K562 (cell line): ENCODE results near the gene NPFF. TPM values are rescaled to one million over a fixed set of nuclear protein-coding genes. Genes with fewer than 3 reads are reported as not detected.

Experiments
- ATAC-seq: fragments of 200-7000 bp; cut with Tn5 transposase; 3 replicates; pipeline ENCODE4 v1.9.1; 2020; ENCODE audit warnings: moderate library complexity
- BruUV-seq: library from RNA; stranded (reverse); fragments of 400-500 nt; replicated peaks from 2 replicates; lab custom pipeline; 2021; lab: Mats Ljungman, UMichigan
- CTCF ChIA-PET: fragments of 300-600 bp; formaldehyde crosslinking; extraction: SDS; loops from one replicate; lab custom pipeline; 2021; ENCODE audit warnings: low intra/inter-chr PET ratio; lab: Yijun Ruan, JAX
- POLR2A ChIA-PET: fragments of 300-600, 350-650 bp; sonication (Branson Sonifier 250); formaldehyde crosslinking; extraction: SDS; loops from one replicate; lab custom pipeline; 2021; ENCODE audit warnings: antibody characterized with exemption, inconsistent platforms; lab: Yijun Ruan, JAX
- DNase-seq, 4 experiments: peaks; one replicate each; pipeline versions ENCODE4 v3.0.0 to v3.0.0-alpha.2; 2011 to 2018; ENCODE audit warnings: low spot score in 3 of 4, mixed read lengths in 3 of 4; ENCODE audit errors: extremely low read depth in 1 of 4
- FAIRE-seq: peaks from 2 replicates; lab custom pipeline; 2011; peaks lifted over from hg19 to GRCh38; lab: Jason Lieb, UNC
- H2AFZ ChIP-seq: 2 replicates; pipeline ENCODE4 v1.6.0; 2011; ENCODE audit warnings: low read depth, low read length, control low read depth, inconsistent platforms
- H3K27ac ChIP-seq: fragments of 200-600 bp; 3 replicates; pipeline ENCODE4 v1.8.0; 2011; ENCODE audit warnings: low read depth, mild to moderate bottlenecking, control low read depth, inconsistent platforms, low read length, moderate library complexity, mixed read lengths; ENCODE audit errors: extremely low read depth
- H3K27me3 ChIP-seq, 2 experiments: fragments of 300-600 bp in 1 of 2; 2 replicates in 1 of 2; 3 replicates in 1 of 2; pipeline versions ENCODE4 v1.6.0 to v1.8.0; 2011; ENCODE audit warnings: inconsistent platforms in 2 of 2, low read length in 2 of 2, mild to moderate bottlenecking in 1 of 2, mixed read lengths in 1 of 2, moderate library complexity in 1 of 2; ENCODE audit not compliant: control insufficient read depth in 2 of 2, insufficient read depth in 2 of 2
- H3K36me3 ChIP-seq: fragments of 300-600 bp; 3 replicates; pipeline ENCODE4 v1.8.0; 2011; ENCODE audit warnings: mild to moderate bottlenecking, low read length, inconsistent platforms; ENCODE audit not compliant: control insufficient read depth, insufficient read depth
- H3K4me1 ChIP-seq, 2 experiments: fragments of 200-600 bp in 1 of 2; replicated peaks in 1 of 2; 2 replicates in 1 of 2; 3 replicates in 1 of 2; pipeline versions ENCODE4 v1.5.1 to v1.8.0; 2011; ENCODE audit warnings: inconsistent platforms in 2 of 2, low read length in 2 of 2, mild to moderate bottlenecking in 1 of 2, mixed read lengths in 1 of 2, moderate library complexity in 1 of 2; ENCODE audit not compliant: control insufficient read depth in 2 of 2, insufficient read depth in 2 of 2
- H3K4me2 ChIP-seq: 2 replicates; pipeline ENCODE4 v1.6.1; 2011; ENCODE audit warnings: low read length, control low read depth, inconsistent platforms, mixed read lengths; ENCODE audit not compliant: insufficient read depth
- H3K4me3 ChIP-seq: fragments of 200-600 bp; sonication (generic), shearing (Covaris generic); 2 replicates; pipeline ENCODE4 v1.5.1; 2016; ENCODE audit warnings: control low read depth, inconsistent platforms
- H3K79me2 ChIP-seq: fragments of 200-600 bp; 3 replicates; pipeline ENCODE4 v1.8.0; 2011; ENCODE audit warnings: low read length, inconsistent platforms; ENCODE audit not compliant: control insufficient read depth, insufficient read depth
- H3K9ac ChIP-seq, 2 experiments: 2 replicates each; pipeline versions ENCODE4 v1.6.0 to v1.6.1; 2011; ENCODE audit warnings: low read depth in 2 of 2, low read length in 2 of 2, control low read depth in 1 of 2, inconsistent platforms in 1 of 2, mild to moderate bottlenecking in 1 of 2, mixed read lengths in 1 of 2; ENCODE audit not compliant: insufficient read depth in 1 of 2
- H3K9me1 ChIP-seq: one replicate; pipeline ENCODE4 v1.6.0; 2011; ENCODE audit warnings: inconsistent platforms, mild to moderate bottlenecking, low read length, moderate library complexity; ENCODE audit not compliant: control insufficient read depth, insufficient read depth
- H3K9me3 ChIP-seq: replicated peaks from 2 replicates; pipeline ENCODE4 v1.5.1; 2011; ENCODE audit warnings: low read depth, low read length, inconsistent platforms; ENCODE audit not compliant: control insufficient read depth, insufficient read depth
- H4K20me1 ChIP-seq: replicated peaks from 2 replicates; pipeline ENCODE4 v1.6.1; 2011; ENCODE audit warnings: low read length, inconsistent platforms, mixed read lengths; ENCODE audit not compliant: control insufficient read depth, insufficient read depth
- C11orf30 ChIP-seq: fragments of 450-650 bp; IDR thresholded peaks from 2 replicates; pipeline ENCODE4 v1.6.1; 2016; ENCODE audit warnings: low read depth, mild to moderate bottlenecking
- EHMT2 ChIP-seq: fragments of 450-650 bp; IDR thresholded peaks from 2 replicates; pipeline ENCODE4 v1.6.1; 2018; ENCODE audit warnings: antibody characterized with exemption
- FOXK1 ChIP-seq: sonication (generic); formaldehyde crosslinking; IDR thresholded peaks from 2 replicates; pipeline ENCODE4 v1.8.0; 2022; ENCODE audit warnings: missing genetic modification reagents, mild to moderate bottlenecking, borderline replicate concordance
- GTF2E2 ChIP-seq: fragments of 200-800 bp; sonication (Bioruptor generic); IDR thresholded peaks from 2 replicates; pipeline ENCODE4 v1.6.1; 2016; ENCODE audit warnings: missing genetic modification characterization, missing compliant biosample characterization
- HCFC1 ChIP-seq: IDR thresholded peaks from 2 replicates; pipeline ENCODE4 v1.6.1; 2012; ENCODE audit warnings: low read depth, low read length, improper control_type of control experiment
- HMG20A ChIP-seq: fragments of 450-650 bp; formaldehyde crosslinking; conservative IDR thresholded peaks from 2 replicates; pipeline ENCODE4 v1.4.0; 2020; ENCODE audit warnings: mild to moderate bottlenecking, mixed read lengths
- JUN ChIP-seq, 2 experiments: sonication (generic) in 1 of 2; formaldehyde crosslinking in 1 of 2; IDR thresholded peaks; 2 replicates each; pipeline versions ENCODE4 v1.6.1 to v1.8.0; 2012 to 2022; ENCODE audit warnings: borderline replicate concordance in 2 of 2, mild to moderate bottlenecking in 2 of 2, improper control_type of control experiment in 1 of 2, low read depth in 1 of 2, low read length in 1 of 2, missing genetic modification reagents in 1 of 2
- MAFF ChIP-seq: IDR thresholded peaks from 2 replicates; pipeline ENCODE4 v1.6.1; 2012; ENCODE audit warnings: low read length, improper control_type of control experiment
- MAFG ChIP-seq: fragments of 450-650 bp; conservative IDR thresholded peaks from 2 replicates; pipeline ENCODE4 v1.6.1; 2016; ENCODE audit warnings: missing genetic modification characterization, missing compliant biosample characterization
- MTF1 ChIP-seq: fragments of 250-450 bp; sonication (Bioruptor Pico); IDR thresholded peaks from 2 replicates; pipeline ENCODE4 v1.9.0; 2021; ENCODE audit warnings: moderate library complexity, mild to moderate bottlenecking, inconsistent platforms, borderline replicate concordance
- MXI1 ChIP-seq: IDR thresholded peaks from 2 replicates; pipeline ENCODE4 v1.6.1; 2011; ENCODE audit warnings: low read depth, mild to moderate bottlenecking, improper control_type of control experiment, low read length
- PHB ChIP-seq: fragments of 250-450 bp; sonication (Bioruptor Pico); IDR thresholded peaks from 2 replicates; pipeline ENCODE4 v1.5.0; 2021
- POLR2A ChIP-seq: fragments of 450-650 bp; conservative IDR thresholded peaks from 2 replicates; pipeline ENCODE4 v1.6.1; 2016
- PPARD ChIP-seq: fragments of 250-450 bp; sonication (Bioruptor Pico); IDR thresholded peaks from 2 replicates; pipeline ENCODE4 v1.8.0; 2022; ENCODE audit warnings: inconsistent platforms, mild to moderate bottlenecking, moderate library complexity
- RBM15 ChIP-seq: fragments of 200-400 bp; formaldehyde crosslinking; IDR thresholded peaks from 2 replicates; pipeline ENCODE4 v1.6.1; 2018; ENCODE audit warnings: mild to moderate bottlenecking, low read length, moderate library complexity; ENCODE audit not compliant: insufficient read depth
- SRSF3 ChIP-seq: fragments of 200-400 bp; formaldehyde crosslinking; IDR thresholded peaks from 2 replicates; pipeline ENCODE4 v1.6.1; 2016; ENCODE audit warnings: mild to moderate bottlenecking, low read length, moderate library complexity; ENCODE audit not compliant: insufficient read depth
- ZFX ChIP-seq: sonication (generic); formaldehyde crosslinking; IDR thresholded peaks from 2 replicates; pipeline ENCODE4 v1.8.0; 2022; ENCODE audit warnings: mild to moderate bottlenecking, missing genetic modification reagents, moderate library complexity
- ZNF282 ChIP-seq: sonication (generic); formaldehyde crosslinking; IDR thresholded peaks from 2 replicates; pipeline ENCODE4 v1.8.1; 2023; ENCODE audit warnings: missing genetic modification reagents
- ZNF311 ChIP-seq: fragments of 250-450 bp; sonication (Bioruptor Pico); IDR thresholded peaks from 2 replicates; pipeline ENCODE4 v1.4.0; 2020; ENCODE audit warnings: mild to moderate bottlenecking, moderate library complexity
- ZNF316 ChIP-seq: fragments of 450-650 bp; IDR thresholded peaks from 2 replicates; pipeline ENCODE4 v1.6.1; 2016
- WGBS: fragments of 100-300 bp; shearing (Covaris generic); methylation state at CpG from one replicate; pipeline ENCODE4 v1.1.6; 2016; ENCODE audit warnings: low coverage, mixed read lengths; ENCODE audit not compliant: insufficient coverage; ENCODE audit errors: missing lambda C conversion rate; 5-methylcytosine and 5-hydroxymethylcytosine counted together
- in situ Hi-C: fragments of 300-500 bp; cut with MboI; formaldehyde crosslinking; loops from 4 replicates; pipeline ENCODE4 v1.15.0; 2018; ENCODE audit warnings: inconsistent platforms, mixed read lengths
- intact Hi-C: fragments of 100-400 bp; cut with micrococcal nuclease; formaldehyde crosslinking; loops from 2 replicates; pipeline ENCODE4 v1.14.2; 2022
- polyA plus RNA-seq, 8 experiments: library from polyadenylated mRNA; depleted of rRNA in 4 of 8; stranded (reverse) in 5 of 8; unstranded in 3 of 8; fragments of >200 nt; fragmentation: Nextera tagmentation in 2 of 8; fragmentation: Illumina TruSeq in 1 of 8; extraction: Ambion mirVana in 2 of 8; extraction: Trizol in 1 of 8; gene quantifications; 2 replicates each; pipeline versions ENCODE4 v1.2.1 to v1.2.3, GENCODE V29; 2011 to 2014; ENCODE audit warnings: inconsistent platforms in 1 of 8, missing spikeins in 1 of 8
- total RNA-seq, 7 experiments: library from RNA; depleted of rRNA in 6 of 7; stranded (reverse); fragments of >200 nt in 6 of 7; fragmentation: Illumina TruSeq in 2 of 7; extraction: Trizol in 2 of 7; gene quantifications; 2 replicates each; pipeline versions ENCODE4 v1.2.1 to v1.2.3, GENCODE V29; 2011 to 2021; ENCODE audit warnings: low replicate concordance in 1 of 7
- TF ChIP-seq, protein P1 (sequence below), 3 experiments: fragments of 200-800 bp in 1 of 3; sonication (Bioruptor generic) in 1 of 3; sonication (generic) in 1 of 3; formaldehyde crosslinking in 1 of 3; IDR thresholded peaks; 2 replicates each; pipeline versions ENCODE4 v1.6.1 to v1.8.0; 2016 to 2022; ENCODE audit warnings: mild to moderate bottlenecking in 2 of 3, missing compliant biosample characterization in 2 of 3, missing genetic modification characterization in 2 of 3, missing genetic modification reagents in 1 of 3

Gene NPFF
- total and polyA plus RNA-seq, 9 of the 15 experiments (the other 6 are each of a cell fraction or from before 2014, with no cell fraction given) = 0.15 to 1.2 (median 0.55) TPM; not detected in 6

DNA sequence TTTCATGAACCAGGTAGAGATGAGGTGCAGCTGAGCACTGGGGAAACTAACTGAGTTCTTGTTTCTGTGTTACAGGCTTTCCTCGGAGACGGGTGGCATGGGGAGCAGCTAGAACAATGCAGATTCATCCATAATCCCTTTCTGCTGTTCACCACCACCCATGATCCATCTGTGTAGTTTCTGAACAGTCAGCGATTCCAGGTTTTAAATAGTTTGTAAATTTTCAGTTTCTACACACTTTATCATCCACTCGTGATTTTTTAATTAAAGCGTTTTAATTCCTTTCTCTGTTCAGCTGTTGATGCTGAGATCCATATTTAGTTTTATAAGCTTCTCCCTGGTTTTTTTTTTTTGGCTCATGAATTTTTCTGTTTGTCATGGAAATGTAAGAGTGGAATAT is 28.0 kb downstream of the NPFF start:
- WGBS = 91% methylated on average over 5 of the region's 5 CpGs
- FAIRE-seq (peak; percentile 15), DNase-seq (no peak), ATAC-seq (no peak)
- TF ChIP-seq PHB (CRISPR knock-in tag) (no peak), HCFC1 (no peak), ZNF316 (peak; percentile 81), MAFF (peak; percentile 31; the same call in 1 of the 2 replicates), ZNF311 (CRISPR knock-in tag) (no peak), MXI1 (no peak), SRSF3 (no peak), MTF1 (CRISPR knock-in tag) (no peak), POLR2A (no peak), ZNF282 (CRISPR knock-in tag) (no peak), JUN (IDR thresholded peaks at IDR 0.05; ENCODE audit: borderline replicate concordance, low read depth, low read length) (no peak), JUN (CRISPR knock-in tag; IDR thresholded peaks at IDR 0.05; ENCODE audit: borderline replicate concordance) (no peak), C11orf30 (peak; percentile 67), FOXK1 (no peak), GTF2E2 (tag) (no peak), EHMT2 (no peak), PPARD (no peak), ZFX (CRISPR knock-in tag) (no peak), RBM15 (no peak), MAFG (peak; percentile 54), HMG20A (CRISPR knock-in tag) (no peak)
- TF ChIP-seq, protein P1, sequence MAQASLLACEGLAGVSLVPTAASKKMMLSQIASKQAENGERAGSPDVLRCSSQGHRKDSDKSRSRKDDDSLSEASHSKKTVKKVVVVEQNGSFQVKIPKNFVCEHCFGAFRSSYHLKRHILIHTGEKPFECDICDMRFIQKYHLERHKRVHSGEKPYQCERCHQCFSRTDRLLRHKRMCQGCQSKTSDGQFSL (CRISPR knock-in tag; IDR thresholded peaks at IDR 0.05) = no peak
- TF ChIP-seq, protein P1 (tag; IDR thresholded peaks at IDR 0.05) = no peak
- Histone ChIP-seq H3K9me3 (no peaks in the 10 kb centered on the region), H3K36me3 (peaks cover 95% of the 10 kb centered on the region), H3K79me2 (peaks cover 36% of the 10 kb centered on the region), H3K4me2 (no peak overlapping the region), H3K9ac (no peak overlapping the region), H3K9me1 (peaks cover 3% of the 10 kb centered on the region), H4K20me1 (peaks cover 29% of the 10 kb centered on the region), H3K27ac (no peak overlapping the region), H3K4me1 (peaks cover 0 to 11% of the 10 kb centered on the region in 2 experiments; a peak in 3 of 5 replicates), H3K4me3 (no peak overlapping the region), H2AFZ (no peak overlapping the region), H3K27me3 (no peaks in the 10 kb centered on the region)
- in situ Hi-C loops (no loop called here), intact Hi-C loops (no loop called here)
- ChIA-PET CTCF (interaction anchor here (0.7 kb wide), 1 partner anchor 432 kb away, joined by 4 read pairs; no protein-coding TSS in a partner anchor), POLR2A (interaction anchor here (0.7 to 2.4 kb wide), 4 partner anchors 10 to 127 kb away, joined by 3 to 13 read pairs (median 6); partner anchors contain the start of gene TARBP2)
- BruUV-seq = no TSS peak
